ENCODE results near the gene THTPA.
"Not testable (repeated sequence)": the region's sequence is repeated elsewhere in the genome, so short reads cannot be mapped to it uniquely, and the experiment has no call there.

THTPA gene

DNA sequence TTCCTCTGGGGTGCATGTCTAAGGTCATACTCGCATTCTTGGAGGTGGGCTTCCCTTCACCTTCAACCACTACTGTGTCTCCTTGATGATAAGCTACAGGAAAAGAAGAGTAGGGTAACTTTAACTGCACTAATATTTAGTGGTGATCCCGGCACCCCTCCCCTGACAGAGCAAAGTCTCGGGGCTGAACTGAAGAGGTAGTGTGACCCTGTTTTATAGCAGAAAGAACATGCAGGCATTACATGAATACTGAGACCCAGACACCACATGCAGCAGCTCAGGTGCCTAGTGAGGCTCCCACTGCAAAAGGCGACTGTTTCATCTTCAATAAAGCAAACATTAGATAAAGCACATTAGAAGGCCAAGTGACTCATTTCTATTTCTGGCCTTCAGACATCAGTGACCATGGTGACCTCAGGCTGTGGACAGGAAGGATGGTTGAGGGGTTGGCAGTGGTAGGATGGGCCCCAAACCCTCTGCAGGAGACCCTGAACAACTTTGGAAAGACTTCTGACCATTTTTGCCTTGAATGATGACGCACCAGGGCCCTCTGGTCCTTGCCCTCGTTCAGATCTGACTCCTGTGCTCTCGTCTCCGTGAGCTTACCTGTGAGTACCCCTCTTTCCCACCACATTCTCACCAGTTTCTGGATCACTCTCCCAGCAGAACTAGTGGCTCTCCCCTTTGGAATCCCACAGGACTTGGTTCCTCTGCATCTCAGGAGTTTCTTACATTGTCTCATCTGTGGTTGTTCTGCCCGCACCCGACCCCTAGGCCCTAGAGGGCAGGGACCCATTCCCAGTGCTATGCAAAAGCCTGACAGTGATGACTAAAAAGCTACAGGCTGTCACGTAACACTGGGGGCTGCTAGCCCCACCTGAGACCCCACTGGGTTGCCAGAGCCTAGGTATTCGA is 46.4 kb downstream of the THTPA start:
- Histone ChIP-seq H3K4me1 (ENCODE audit: insufficient read depth, low read length) (no peaks in the 10 kb centered on the region), H3K27me3 (ENCODE audit: insufficient read depth, low read length) (peaks cover 9% of the 10 kb centered on the region), H2AFZ (ENCODE audit: low read depth, low read length) (no peak overlapping the region), H3K36me3 (ENCODE audit: insufficient read depth, low read length) (no peaks in the 10 kb centered on the region), H3K4me3 (ENCODE audit: low read length) (no peak overlapping the region), H3K9me3 (ENCODE audit: low read length) (no peaks in the 10 kb centered on the region)

DNA sequence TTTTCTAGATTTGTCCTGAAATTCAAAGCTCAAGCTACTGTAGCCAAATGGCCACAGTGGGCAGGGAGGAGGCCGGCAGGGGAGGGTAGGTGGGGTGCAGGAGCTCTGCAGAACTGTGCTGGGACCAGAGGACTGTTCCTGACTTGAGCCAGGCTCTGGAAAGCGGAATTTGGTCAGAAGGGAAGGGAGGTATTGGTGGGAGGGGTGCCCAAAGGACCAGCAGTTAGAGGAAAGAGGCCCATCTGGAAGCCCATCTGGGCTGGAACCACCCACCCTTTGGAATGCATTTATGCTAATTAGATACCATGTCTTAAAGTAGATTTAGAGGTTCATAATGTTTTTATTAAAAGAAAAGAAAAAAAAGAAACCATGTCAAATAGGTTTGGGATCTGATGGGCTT is 47.0 kb downstream of the THTPA start:
- H3K27me3 ChIP-seq (ENCODE audit: insufficient read depth, low read length): peaks cover 9% of the 10 kb centered on the region
- H3K4me3 ChIP-seq (ENCODE audit: low read length): no peak overlapping the region
- H3K4me1 ChIP-seq (ENCODE audit: insufficient read depth, low read length): no peaks in the 10 kb centered on the region
- H2AFZ ChIP-seq (ENCODE audit: low read depth, low read length): no peak overlapping the region
- H3K9me3 ChIP-seq (ENCODE audit: low read length): no peaks in the 10 kb centered on the region
- H3K36me3 ChIP-seq (ENCODE audit: insufficient read depth, low read length): no peaks in the 10 kb centered on the region

DNA sequence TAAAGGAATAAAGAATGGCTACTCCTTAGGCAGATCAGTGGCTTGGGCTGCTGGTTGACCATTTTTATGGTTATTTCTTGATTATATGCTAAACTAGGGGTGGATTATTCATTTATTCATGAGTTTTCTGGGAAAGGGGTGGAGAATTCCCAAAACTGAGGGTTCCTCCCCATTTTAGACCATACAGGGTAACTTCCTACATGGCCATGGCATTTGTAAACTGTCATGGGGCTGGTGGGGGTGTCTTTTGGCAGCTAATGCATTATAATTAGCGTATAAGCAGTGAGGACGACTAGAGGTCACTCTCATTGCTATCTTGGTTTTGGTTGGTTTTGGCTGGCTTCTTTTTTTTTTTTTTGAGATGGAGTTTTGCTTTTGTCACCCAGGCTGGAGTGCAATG is 48.1 kb downstream of the THTPA start:
- H3K4me1 ChIP-seq (ENCODE audit: insufficient read depth, low read length): no peaks in the 10 kb centered on the region
- no peaks in the 10 kb centered on the region for H3K36me3 ChIP-seq (ENCODE audit: insufficient read depth, low read length)
- H2AFZ ChIP-seq (ENCODE audit: low read depth, low read length): no peak overlapping the region
- H3K9me3 ChIP-seq (ENCODE audit: low read length): no peaks in the 10 kb centered on the region
- H3K4me3 ChIP-seq (ENCODE audit: low read length): no peak overlapping the region
- H3K27me3 ChIP-seq (ENCODE audit: insufficient read depth, low read length): peaks cover 14% of the 10 kb centered on the region

DNA sequence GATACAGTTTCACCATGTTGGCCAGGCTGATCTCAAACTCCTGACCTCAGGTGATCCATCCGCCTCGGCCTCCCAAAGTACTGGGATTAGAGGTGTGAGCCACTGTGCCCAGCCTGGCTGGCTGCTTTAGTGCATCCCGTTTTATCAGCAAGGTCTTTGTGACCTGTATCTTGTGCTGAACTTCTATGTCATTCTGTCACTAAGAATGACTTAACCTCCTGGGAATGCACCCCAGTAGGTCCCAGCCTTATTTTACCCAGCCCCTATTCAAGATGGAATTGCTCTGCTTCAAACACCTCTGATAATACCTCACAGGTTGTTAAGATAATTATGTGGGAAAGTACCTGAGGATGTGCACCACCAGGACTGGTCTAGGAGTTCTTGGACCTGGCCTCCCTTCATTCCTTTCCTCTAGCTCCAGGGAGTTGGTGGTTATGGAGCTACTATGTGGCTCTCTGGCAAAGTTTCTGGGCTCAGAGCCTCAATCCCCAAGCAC is 48.7 kb downstream of the THTPA start:
- Histone ChIP-seq H2AFZ (ENCODE audit: low read depth, low read length) (no peak overlapping the region), H3K4me3 (ENCODE audit: low read length) (no peak overlapping the region), H3K27me3 (ENCODE audit: insufficient read depth, low read length) (peaks cover 14% of the 10 kb centered on the region), H3K9me3 (ENCODE audit: low read length) (no peaks in the 10 kb centered on the region), H3K4me1 (ENCODE audit: insufficient read depth, low read length) (no peaks in the 10 kb centered on the region), H3K36me3 (ENCODE audit: insufficient read depth, low read length) (no peaks in the 10 kb centered on the region)

DNA sequence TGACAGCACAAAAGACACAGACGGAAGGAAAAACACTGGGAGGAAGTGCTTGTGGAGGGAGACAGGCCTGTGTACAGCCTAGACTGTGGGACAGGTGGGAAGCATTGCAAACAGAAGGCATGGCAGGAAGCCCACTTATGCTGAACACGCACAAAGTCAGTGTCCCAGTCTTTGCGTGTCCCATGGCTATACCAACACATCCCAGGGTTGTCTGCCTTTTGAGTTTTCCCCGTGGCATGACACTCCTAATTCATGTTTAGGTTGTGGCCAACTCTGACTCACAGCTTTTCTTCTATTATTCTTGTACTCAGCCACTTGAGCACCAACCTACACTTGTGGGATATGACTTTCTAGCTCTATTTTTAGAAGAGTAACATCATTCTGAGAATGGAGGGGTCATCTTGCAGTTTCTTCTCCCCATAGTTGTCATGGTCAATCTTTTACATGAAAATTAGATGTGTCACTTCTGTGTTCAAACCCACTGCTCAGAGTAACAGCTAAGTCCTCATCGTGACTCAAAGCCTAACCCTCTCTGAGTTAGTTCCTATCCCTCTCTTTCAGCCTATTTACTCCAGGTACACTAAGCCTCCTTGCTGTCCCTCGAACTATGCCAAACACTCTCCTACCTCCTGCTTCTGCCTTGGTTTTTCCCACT is 50.0 kb downstream of the THTPA start:
- Histone ChIP-seq H2AFZ (ENCODE audit: low read depth, low read length) (no peak overlapping the region), H3K27me3 (ENCODE audit: insufficient read depth, low read length) (peaks cover 14% of the 10 kb centered on the region), H3K36me3 (ENCODE audit: insufficient read depth, low read length) (no peaks in the 10 kb centered on the region), H3K9me3 (ENCODE audit: low read length) (no peaks in the 10 kb centered on the region), H3K4me3 (ENCODE audit: low read length) (no peak overlapping the region), H3K4me1 (ENCODE audit: insufficient read depth, low read length) (no peaks in the 10 kb centered on the region)

DNA sequence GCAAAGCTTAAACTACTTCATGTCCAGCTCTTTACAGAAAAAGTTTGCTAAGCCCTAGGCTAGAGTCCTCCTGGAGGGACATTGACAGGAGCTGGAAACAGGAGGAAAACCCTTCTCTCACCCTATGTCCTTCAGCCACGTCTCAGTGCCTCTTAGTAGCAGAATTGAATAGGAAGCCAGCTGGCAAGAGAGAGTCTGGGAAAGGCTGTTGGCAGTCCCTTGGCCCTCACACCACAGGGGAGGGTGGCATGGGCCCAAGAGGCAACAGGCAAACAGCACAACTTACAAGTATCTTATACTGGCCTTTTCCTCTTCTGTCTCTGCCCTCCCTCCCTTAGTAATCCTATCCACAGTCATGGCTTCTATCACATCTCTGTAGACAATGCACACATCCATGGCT is 52.4 kb downstream of the THTPA start:
- no peaks in the 10 kb centered on the region for H3K4me1 ChIP-seq (ENCODE audit: insufficient read depth, low read length)
- no peak overlapping the region for H3K4me3 ChIP-seq (ENCODE audit: low read length)
- H2AFZ ChIP-seq (ENCODE audit: low read depth, low read length): no peak overlapping the region
- H3K9me3 ChIP-seq (ENCODE audit: low read length): no peaks in the 10 kb centered on the region
- H3K27me3 ChIP-seq (ENCODE audit: insufficient read depth, low read length): peaks cover 21% of the 10 kb centered on the region
- no peaks in the 10 kb centered on the region for H3K36me3 ChIP-seq (ENCODE audit: insufficient read depth, low read length)

DNA sequence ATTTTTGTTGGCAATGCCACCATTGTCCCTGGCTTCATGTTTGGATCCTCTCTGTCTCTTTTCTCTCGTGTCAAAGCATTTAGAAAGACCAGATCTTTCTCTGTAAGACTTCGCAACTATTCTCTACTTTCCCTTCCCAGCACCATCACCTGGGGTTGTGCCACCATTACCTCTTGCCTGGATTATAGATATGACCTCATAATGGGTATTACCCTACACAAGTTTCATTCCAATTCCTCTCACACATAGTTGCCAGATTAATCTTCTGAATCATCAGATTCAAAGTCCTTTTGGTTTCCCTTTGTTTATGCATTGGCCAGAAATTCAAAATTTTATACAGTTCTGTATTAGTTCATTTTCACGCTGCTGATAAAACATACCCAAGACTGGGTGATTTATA is 52.9 kb downstream of the THTPA start:
- Histone ChIP-seq H3K36me3 (ENCODE audit: insufficient read depth, low read length) (no peaks in the 10 kb centered on the region), H3K27me3 (ENCODE audit: insufficient read depth, low read length) (peaks cover 22% of the 10 kb centered on the region), H3K4me1 (ENCODE audit: insufficient read depth, low read length) (no peaks in the 10 kb centered on the region), H3K4me3 (ENCODE audit: low read length) (no peak overlapping the region), H3K9me3 (ENCODE audit: low read length) (no peaks in the 10 kb centered on the region), H2AFZ (ENCODE audit: low read depth, low read length) (no peak overlapping the region)

DNA sequence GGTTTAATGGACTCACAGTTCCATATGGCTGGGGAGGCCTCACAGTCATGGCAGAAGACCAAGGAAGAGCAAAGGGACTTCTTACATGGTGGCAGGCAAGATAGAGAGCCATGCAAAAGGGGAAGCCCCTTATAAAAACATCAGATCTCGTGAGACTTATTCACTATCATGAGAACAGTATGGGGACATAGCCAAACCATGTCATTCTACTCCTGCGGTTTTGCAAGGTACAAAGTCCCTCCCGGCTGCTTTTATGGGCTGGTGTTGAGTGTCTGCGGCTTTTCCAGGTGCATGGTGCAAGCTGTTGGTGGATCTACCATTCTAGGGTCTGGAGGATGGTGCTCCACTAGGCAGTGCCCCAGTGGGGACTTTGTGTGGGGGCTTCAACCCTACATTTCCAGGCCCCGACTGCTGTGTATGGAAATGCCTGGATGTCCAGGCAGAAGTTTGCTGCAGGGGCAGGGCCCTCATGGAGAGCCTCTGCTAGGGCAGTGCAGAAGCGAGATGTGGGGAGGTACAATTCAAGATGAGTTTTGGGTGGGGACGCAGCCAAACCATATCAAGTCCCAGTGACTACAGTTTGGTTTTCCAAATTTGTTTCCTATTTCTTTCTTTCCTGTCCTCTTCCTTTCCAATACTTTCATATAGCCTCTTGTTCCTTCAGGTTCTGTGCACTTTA is 53.5 kb downstream of the THTPA start:
- peaks cover 22% of the 10 kb centered on the region for H3K27me3 ChIP-seq (ENCODE audit: insufficient read depth, low read length)
- not testable (repeated sequence) for H3K9me3 ChIP-seq (ENCODE audit: low read length)

More for the DNA sequence above, 53.5 kb downstream of the THTPA start:
- H3K4me1 ChIP-seq (ENCODE audit: insufficient read depth, low read length); H3K36me3 ChIP-seq (ENCODE audit: insufficient read depth, low read length); H3K4me3 ChIP-seq (ENCODE audit: low read length); H2AFZ ChIP-seq (ENCODE audit: low read depth, low read length): not testable (repeated sequence)
